Measurements from ENCODE around the gene SPTBN4.
"Not testable (repeated sequence)": the region's sequence is repeated elsewhere in the genome, so short reads cannot be mapped to it uniquely, and the experiment has no call there.

The SPTBN4 gene

DNA sequence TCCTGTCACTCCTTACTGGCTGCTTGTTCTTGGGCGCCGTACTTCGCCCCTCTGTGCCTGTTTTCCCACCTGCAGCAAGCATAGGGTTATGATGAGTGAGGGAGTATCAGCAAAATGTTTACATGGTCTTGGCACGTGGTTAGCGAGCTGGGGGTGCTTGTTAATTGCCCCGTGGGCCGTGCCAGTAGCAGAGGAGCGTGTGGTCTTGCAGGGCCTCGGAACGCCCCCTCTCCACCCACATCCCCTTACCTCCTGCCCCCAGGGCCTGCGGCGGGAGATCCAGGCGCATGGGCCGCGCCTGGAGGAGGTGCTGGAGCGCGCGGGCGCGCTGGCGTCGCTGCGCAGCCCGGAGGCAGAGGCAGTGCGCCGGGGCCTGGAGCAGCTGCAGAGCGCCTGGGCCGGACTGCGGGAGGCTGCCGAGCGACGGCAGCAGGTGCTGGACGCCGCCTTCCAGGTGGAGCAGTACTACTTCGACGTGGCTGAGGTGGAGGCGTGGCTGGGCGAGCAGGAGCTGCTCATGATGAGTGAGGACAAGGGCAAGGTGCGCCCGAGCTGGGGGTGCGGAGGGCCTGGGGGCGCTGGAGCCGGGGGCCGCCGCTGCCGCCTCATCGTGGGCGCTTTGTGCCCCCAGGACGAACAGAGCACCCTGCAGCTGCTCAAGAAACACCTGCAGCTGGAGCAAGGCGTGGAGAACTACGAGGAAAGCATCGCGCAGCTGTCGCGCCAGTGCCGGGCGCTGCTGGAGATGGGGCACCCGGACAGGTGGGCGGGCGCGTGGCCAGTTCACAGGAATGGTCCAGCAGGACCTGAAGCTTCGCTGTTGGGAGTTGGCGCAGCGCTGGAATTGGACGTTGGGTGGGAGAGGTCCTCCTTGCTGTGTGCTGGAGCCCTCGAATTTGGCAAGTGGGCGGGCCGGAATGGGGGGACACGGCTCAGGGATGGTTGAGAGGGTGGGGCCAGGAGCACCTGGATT is 87.4 kb downstream of the SPTBN4 start:
- H3K4me3 ChIP-seq (ENCODE audit: control insufficient read depth, low read depth, low read length): no peak overlapping the region
- TF ChIP-seq, protein P1, sequence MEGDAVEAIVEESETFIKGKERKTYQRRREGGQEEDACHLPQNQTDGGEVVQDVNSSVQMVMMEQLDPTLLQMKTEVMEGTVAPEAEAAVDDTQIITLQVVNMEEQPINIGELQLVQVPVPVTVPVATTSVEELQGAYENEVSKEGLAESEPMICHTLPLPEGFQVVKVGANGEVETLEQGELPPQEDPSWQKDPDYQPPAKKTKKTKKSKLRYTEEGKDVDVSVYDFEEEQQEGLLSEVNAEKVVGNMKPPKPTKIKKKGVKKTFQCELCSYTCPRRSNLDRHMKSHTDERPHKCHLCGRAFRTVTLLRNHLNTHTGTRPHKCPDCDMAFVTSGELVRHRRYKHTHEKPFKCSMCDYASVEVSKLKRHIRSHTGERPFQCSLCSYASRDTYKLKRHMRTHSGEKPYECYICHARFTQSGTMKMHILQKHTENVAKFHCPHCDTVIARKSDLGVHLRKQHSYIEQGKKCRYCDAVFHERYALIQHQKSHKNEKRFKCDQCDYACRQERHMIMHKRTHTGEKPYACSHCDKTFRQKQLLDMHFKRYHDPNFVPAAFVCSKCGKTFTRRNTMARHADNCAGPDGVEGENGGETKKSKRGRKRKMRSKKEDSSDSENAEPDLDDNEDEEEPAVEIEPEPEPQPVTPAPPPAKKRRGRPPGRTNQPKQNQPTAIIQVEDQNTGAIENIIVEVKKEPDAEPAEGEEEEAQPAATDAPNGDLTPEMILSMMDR (IDR thresholded peaks at IDR 0.05; ENCODE audit: control insufficient read depth, insufficient read depth, low read depth, low read length, missing control alignments): no peak
- no peak for DNase-seq (ENCODE audit: low read depth)

DNA sequence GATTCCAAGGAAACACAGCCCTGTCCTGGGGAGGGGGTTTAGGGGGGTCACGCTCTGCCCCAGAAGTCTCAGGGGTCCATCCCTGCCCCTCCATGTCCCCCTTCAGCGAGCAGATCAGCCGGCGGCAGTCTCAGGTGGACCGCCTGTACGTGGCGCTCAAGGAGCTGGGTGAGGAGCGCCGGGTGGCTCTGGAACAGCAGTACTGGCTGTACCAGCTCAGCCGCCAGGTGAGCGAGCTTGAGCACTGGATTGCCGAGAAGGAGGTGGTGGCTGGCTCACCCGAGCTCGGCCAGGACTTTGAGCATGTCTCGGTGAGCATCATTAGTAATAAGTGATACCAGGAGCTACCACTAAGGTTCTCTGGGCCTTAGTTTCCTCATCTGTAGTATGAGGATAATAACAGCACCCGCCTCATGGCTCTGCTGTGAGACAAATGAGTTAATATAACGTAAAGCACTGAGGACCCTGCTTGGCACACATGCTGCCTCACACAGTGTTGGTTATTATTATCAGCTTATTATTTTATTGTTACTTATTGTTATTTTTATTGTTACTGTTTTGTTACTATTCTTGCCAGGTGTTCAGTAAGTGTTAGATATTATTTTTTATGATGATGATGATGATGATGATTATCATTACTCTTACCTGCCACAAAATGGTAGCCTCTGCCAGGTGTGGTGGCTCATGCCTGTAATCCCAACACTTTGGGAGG is 89.3 kb downstream of the SPTBN4 start:
- no peak for DNase-seq (ENCODE audit: low read depth)
- TF ChIP-seq, protein P1 (IDR thresholded peaks at IDR 0.05; ENCODE audit: control insufficient read depth, insufficient read depth, low read depth, low read length, missing control alignments): no peak
- no peak overlapping the region for H3K4me3 ChIP-seq (ENCODE audit: control insufficient read depth, low read depth, low read length)

DNA sequence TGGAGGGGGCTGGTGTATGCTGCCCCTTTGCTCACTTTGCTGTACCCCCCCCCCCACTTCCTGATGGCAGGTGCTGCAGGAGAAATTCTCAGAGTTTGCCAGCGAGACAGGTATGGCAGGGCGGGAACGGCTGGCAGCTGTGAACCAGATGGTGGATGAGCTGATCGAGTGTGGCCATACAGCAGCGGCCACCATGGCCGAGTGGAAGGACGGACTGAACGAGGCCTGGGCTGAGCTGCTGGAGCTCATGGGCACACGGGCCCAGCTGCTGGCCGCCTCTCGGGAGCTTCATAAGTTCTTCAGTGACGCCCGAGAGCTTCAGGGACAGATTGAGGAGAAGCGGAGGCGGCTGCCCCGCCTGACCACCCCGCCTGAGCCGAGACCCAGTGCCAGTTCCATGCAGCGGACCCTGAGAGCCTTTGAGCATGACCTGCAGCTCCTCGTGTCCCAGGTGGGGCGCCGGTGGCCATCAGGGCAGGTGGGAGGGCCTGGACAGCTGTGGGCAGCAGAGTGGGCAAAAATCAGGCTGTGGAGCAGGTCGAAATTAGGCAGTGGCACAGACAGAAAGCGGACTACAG is 90.2 kb downstream of the SPTBN4 start:
- no peak for DNase-seq (ENCODE audit: low read depth)
- no peak overlapping the region for H3K4me3 ChIP-seq (ENCODE audit: control insufficient read depth, low read depth, low read length)
- TF ChIP-seq, protein P1 (IDR thresholded peaks at IDR 0.05; ENCODE audit: control insufficient read depth, insufficient read depth, low read depth, low read length, missing control alignments): no peak

DNA sequence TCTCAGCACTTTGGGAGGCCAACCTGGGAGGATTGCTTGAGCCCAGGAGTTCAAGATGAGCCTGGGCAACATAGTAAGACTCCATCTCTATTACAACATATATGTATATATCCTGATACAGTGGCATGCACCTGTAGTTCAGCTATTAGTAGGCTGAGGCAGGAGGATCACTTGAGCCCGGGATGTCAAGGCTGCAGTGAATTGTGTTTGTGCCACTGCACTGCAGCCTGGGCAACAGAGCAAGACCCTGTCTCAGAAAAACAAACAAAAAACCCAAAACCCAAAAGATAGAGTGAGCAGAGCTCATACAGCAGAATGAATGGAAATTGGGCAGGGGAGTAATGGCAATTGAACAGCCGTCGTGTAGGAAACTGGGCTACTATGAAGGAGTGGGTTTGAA is 92.6 kb downstream of the SPTBN4 start:
- no peak overlapping the region for H3K4me3 ChIP-seq (ENCODE audit: control insufficient read depth, low read depth, low read length)
- TF ChIP-seq, protein P1 (IDR thresholded peaks at IDR 0.05; ENCODE audit: control insufficient read depth, insufficient read depth, low read depth, low read length, missing control alignments): no peak
- DNase-seq (ENCODE audit: low read depth): no peak

DNA sequence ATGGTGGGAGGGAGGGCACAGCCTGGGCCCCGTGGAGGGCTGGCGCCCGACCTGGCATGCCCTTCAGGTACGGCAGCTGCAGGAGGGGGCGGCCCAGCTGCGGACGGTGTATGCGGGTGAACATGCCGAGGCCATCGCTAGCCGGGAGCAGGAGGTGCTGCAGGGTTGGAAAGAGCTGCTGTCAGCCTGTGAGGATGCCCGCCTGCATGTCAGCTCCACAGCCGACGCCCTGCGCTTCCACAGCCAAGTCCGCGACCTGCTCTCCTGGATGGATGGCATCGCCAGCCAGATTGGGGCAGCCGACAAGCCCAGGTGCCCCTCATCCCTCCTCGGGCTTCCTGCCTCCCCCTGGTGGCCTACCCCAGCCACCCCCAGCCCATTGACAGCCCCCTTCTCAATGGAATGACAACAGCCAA is 93.3 kb downstream of the SPTBN4 start:
- no peak overlapping the region for H3K4me3 ChIP-seq (ENCODE audit: control insufficient read depth, low read depth, low read length)
- no peak for DNase-seq (ENCODE audit: low read depth)
- TF ChIP-seq, protein P1 (IDR thresholded peaks at IDR 0.05; ENCODE audit: control insufficient read depth, insufficient read depth, low read depth, low read length, missing control alignments): no peak

DNA sequence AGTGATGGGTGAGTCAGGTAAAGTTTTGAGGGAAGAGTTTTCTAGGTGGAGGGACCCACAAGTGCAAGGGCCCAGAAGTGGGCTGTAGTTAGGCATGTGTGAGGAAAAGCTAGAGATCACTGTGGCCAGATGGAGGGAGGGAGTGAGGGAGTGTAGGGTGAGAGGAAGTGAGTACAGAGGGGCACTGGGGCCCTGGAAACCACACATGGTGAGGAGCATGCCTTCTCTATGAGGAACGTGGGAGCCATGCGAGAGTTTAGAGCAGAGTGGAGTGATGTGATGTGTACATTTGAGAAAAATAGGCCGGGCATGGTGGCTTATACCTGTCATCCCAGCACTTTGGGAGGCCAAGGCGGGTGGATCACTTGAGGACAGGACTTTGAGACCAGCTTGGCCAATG is 95.1 kb downstream of the SPTBN4 start:
- H3K4me3 ChIP-seq (ENCODE audit: control insufficient read depth, low read depth, low read length): no peak overlapping the region
- TF ChIP-seq, protein P1 (IDR thresholded peaks at IDR 0.05; ENCODE audit: control insufficient read depth, insufficient read depth, low read depth, low read length, missing control alignments): no peak
- no peak for DNase-seq (ENCODE audit: low read depth)

DNA sequence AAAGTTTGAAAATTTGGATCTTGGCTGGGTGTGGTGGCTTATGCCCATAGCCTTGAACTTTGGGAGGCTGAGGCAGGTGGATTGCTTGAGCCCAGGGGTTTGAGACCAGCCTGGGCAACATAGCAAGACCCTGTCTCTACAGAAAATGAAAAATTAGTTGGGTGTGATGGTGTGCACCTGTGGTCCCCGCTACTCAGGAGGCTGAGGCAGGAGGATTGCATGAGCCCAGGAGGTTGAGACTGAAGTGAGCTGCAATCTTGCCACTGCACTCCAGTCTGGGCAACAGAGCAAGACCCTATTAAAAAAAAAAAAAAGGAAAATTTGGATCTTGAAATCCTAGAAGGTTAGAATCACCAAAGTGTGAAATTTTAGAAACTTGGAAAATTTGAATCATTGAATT is 97.7 kb downstream of the SPTBN4 start:
- H3K4me3 ChIP-seq (ENCODE audit: control insufficient read depth, low read depth, low read length); DNase-seq (ENCODE audit: low read depth): not testable (repeated sequence)
